ENCODE results near the gene ADCY2. TPM values are rescaled to one million over a fixed set of nuclear protein-coding genes. Genes with fewer than 3 reads are reported as not detected.

The ADCY2 gene
- polyA plus RNA-seq, 1 donor (not counting 4 experiments of a cell fraction or from before 2014, with no cell fraction given) = 0.13 TPM

DNA sequence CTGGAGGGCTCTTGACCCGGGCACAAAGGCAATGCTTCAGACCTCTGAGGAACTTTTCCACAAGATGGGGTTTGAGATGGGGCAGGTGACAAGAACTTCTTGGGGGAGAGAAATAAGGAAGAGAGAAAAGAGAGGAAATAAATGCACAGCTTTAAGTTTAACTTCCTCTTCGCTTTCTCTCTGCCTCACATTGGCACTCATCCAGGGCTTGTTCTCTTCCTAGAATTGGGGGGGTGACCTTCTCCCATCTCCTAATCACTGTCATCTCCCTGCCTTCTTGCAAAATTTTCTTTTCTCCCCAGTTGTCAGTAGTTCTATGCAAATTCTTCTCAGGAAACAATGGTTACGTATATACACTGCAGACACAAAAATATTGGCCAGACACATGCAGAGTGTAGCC is 19.1 kb upstream of the ADCY2 start:
- DNase-seq (ENCODE audit: low read depth, low spot score) = no peak
- Histone ChIP-seq H3K4me2 (ENCODE audit: control insufficient read depth, extremely low read depth, insufficient read depth, low read depth, low read length) (no peak overlapping the region), H4K20me1 (ENCODE audit: control insufficient read depth, extremely low read depth, insufficient read depth, low read length) (no peaks in the 10 kb centered on the region), H3K27me3 (ENCODE audit: control insufficient read depth, extremely low read depth, insufficient read depth, low read length) (no peaks in the 10 kb centered on the region), H3K27ac (ENCODE audit: control insufficient read depth, insufficient read depth, low read length) (no peak overlapping the region), H3K79me2 (ENCODE audit: control insufficient read depth, insufficient read depth, low read length) (no peaks in the 10 kb centered on the region), H3K4me1 (ENCODE audit: control insufficient read depth, extremely low read depth, insufficient read depth, low read length) (no peaks in the 10 kb centered on the region), H3K9me1 (ENCODE audit: control insufficient read depth, extremely low read depth, insufficient read depth, low read length) (no peaks in the 10 kb centered on the region), H3K9me3 (ENCODE audit: control insufficient read depth, low read depth, low read length) (peaks cover 4% of the 10 kb centered on the region), H3K36me3 (ENCODE audit: control insufficient read depth in 2 of 2, extremely low read depth in 1 of 2, insufficient read depth in 2 of 2, low read length in 2 of 2) (no peaks in the 10 kb centered on the region), H3K4me3 (ENCODE audit: control insufficient read depth in 2 of 3, extremely low read depth in 1 of 3, insufficient read depth in 2 of 3, low read depth in 1 of 3, low read length in 3 of 3) (no peak overlapping the region), H3K9ac (ENCODE audit: control insufficient read depth, extremely low read depth, insufficient read depth, low read length) (no peak overlapping the region), H2AFZ (ENCODE audit: control insufficient read depth, low read length) (no peak overlapping the region)
- FAIRE-seq = no peak
- TF ChIP-seq, protein P1, sequence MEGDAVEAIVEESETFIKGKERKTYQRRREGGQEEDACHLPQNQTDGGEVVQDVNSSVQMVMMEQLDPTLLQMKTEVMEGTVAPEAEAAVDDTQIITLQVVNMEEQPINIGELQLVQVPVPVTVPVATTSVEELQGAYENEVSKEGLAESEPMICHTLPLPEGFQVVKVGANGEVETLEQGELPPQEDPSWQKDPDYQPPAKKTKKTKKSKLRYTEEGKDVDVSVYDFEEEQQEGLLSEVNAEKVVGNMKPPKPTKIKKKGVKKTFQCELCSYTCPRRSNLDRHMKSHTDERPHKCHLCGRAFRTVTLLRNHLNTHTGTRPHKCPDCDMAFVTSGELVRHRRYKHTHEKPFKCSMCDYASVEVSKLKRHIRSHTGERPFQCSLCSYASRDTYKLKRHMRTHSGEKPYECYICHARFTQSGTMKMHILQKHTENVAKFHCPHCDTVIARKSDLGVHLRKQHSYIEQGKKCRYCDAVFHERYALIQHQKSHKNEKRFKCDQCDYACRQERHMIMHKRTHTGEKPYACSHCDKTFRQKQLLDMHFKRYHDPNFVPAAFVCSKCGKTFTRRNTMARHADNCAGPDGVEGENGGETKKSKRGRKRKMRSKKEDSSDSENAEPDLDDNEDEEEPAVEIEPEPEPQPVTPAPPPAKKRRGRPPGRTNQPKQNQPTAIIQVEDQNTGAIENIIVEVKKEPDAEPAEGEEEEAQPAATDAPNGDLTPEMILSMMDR (optimal IDR thresholded peaks at IDR 0.05 in 1 of 3, IDR thresholded peaks at IDR 0.05 in 1 of 3, conservative IDR thresholded peaks at IDR 0.05 in 1 of 3; ENCODE audit: extremely low read depth in 1 of 3, insufficient read depth in 2 of 3, low read length in 3 of 3) = no peak
- no peak for TF ChIP-seq EZH2 (IDR thresholded peaks at IDR 0.05; ENCODE audit: low read length)
- dilution Hi-C loops (cut with MboI; ENCODE audit: extremely low pct_ligation_motif_present, low sequenced_read_pairs) = no loop called here

DNA sequence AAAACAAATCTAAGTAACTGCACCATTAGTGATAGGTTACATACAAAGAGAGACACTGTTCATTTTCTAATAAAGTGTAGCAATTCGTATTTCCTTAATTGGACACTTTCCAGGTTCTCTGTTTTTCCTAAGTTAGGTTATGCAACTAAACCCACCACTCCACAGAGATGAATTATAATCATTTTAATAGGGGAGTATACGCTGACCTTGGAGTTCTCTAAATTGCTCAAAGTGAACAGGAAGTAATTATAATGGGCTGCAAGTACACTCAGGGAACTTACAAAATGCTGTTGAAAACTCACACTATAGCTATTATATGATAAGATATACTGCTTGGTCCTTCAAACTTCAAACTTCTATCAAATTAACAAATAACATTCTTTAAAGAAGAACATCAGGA is 18.2 kb upstream of the ADCY2 start:
- H3K9me3 ChIP-seq (ENCODE audit: control insufficient read depth, low read depth, low read length) = no peaks in the 10 kb centered on the region
- no peaks in the 10 kb centered on the region for H3K36me3 ChIP-seq (ENCODE audit: control insufficient read depth in 2 of 2, extremely low read depth in 1 of 2, insufficient read depth in 2 of 2, low read length in 2 of 2)
- H3K4me2 ChIP-seq (ENCODE audit: control insufficient read depth, extremely low read depth, insufficient read depth, low read depth, low read length) = no peak overlapping the region
- no peak overlapping the region for H3K9ac ChIP-seq (ENCODE audit: control insufficient read depth, extremely low read depth, insufficient read depth, low read length)
- H3K4me1 ChIP-seq (ENCODE audit: control insufficient read depth, extremely low read depth, insufficient read depth, low read length) = no peaks in the 10 kb centered on the region
- H3K9me1 ChIP-seq (ENCODE audit: control insufficient read depth, extremely low read depth, insufficient read depth, low read length) = no peaks in the 10 kb centered on the region
- H3K27ac ChIP-seq (ENCODE audit: control insufficient read depth, insufficient read depth, low read length) = no peak overlapping the region
- H3K4me3 ChIP-seq (ENCODE audit: control insufficient read depth in 2 of 3, extremely low read depth in 1 of 3, insufficient read depth in 2 of 3, low read depth in 1 of 3, low read length in 3 of 3) = no peak overlapping the region
- no peak for FAIRE-seq
- no peaks in the 10 kb centered on the region for H4K20me1 ChIP-seq (ENCODE audit: control insufficient read depth, extremely low read depth, insufficient read depth, low read length)
- H3K27me3 ChIP-seq (ENCODE audit: control insufficient read depth, extremely low read depth, insufficient read depth, low read length) = no peaks in the 10 kb centered on the region
- no peak for DNase-seq (ENCODE audit: low read depth, low spot score)
- dilution Hi-C loops (cut with MboI; ENCODE audit: extremely low pct_ligation_motif_present, low sequenced_read_pairs) = no loop called here
- no peak overlapping the region for H2AFZ ChIP-seq (ENCODE audit: control insufficient read depth, low read length)
- no peak for TF ChIP-seq EZH2 (IDR thresholded peaks at IDR 0.05; ENCODE audit: low read length)
- TF ChIP-seq, protein P1 (optimal IDR thresholded peaks at IDR 0.05 in 1 of 3, IDR thresholded peaks at IDR 0.05 in 1 of 3, conservative IDR thresholded peaks at IDR 0.05 in 1 of 3; ENCODE audit: extremely low read depth in 1 of 3, insufficient read depth in 2 of 3, low read length in 3 of 3) = no peak
- no peaks in the 10 kb centered on the region for H3K79me2 ChIP-seq (ENCODE audit: control insufficient read depth, insufficient read depth, low read length)

Measured in keratinocyte (primary cell).